ENCODE measurements around the gene UGT2A2.

Gene UGT2A2

DNA sequence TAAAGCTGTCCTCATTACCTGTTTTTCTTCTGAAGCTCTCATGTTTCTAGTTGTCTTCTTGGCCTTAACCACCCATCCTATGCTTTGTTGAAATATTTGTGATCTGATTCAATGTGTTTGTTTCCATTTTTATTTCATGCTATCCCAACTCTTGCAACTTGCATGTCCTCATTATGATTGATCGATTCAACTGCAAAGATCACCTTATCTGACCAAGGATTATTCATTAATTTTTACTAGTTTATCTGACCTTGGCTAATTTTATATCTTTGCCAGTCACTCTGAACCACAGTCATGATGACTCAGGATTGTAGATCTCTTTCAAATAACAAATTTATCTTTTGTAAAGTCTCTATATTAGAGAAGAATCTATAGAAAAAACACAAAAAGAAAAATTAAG, 70.7 kb downstream of the UGT2A2 start:
- no peak for DNase-seq

DNA sequence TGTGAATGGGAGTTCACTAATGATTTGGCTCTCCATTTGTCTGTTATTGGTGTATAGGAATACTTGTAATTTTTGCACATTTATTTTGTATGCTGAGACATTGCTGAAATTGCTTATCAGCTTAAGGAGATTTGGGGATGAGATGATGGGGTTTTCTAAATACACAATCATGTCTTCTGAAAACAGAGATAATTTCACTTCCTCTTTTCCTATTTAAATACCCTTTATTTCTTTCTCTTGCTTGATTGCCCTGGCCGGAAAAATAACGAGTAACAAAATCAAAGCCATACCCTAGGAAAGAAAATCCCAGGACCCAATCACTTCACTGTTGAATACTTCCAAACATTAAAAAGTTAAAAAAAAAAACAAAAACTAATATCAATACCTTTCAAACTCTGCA, 76.0 kb downstream of the UGT2A2 start:
- DNase-seq: no peak

DNA sequence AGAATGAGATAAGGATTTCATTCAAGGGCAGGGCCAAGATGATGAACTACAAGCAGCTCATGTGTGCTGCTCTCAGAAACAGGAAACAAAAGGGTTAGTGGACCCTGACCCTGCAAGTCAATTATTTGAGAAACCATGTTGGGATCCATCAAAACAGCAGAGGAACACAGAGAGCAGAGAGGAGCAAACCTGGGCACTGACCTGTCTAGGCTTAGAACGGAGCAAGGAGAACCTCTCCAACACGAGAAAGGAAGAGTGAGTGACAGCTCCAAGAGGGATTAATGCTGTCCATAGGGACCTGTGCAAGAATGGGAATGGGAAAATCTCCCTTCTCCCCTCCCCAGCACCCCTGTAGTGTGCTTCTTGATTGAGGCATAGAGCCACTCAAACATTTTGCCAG, 89.8 kb downstream of the UGT2A2 start:
- no peak for DNase-seq

DNA sequence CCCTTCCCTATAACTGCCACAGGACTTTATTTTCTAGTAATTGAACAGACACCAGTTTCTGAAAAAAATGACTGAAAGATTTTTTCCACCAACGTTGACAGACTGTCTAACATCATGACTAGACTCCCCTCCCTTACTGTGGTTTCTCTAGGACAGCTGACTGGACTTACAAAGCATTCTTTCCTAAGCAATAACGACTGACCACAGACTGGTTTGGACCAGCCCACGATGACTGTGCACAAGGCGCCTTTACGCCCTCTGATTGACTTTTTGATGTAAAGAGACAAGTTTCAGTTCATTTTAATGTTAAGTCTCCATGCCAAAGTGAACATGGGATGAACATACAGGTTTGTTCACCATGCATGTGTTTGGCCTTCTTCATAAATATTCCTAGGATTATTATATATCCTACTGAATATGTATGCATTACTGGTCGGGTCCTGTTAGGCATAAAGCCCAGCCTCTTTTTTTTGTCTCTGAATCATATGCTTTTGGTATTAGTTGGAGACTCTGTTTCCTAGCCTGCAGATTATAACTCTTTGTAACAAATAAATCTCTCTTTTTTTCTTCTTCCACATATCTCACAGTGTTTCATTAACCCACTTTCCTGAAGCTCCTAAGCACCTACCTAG, 93.2 kb downstream of the UGT2A2 start:
- DNase-seq: no peak

Data from NCI-H774 (cell line).